ENCODE measurements around the gene LRRC46.

DNA sequence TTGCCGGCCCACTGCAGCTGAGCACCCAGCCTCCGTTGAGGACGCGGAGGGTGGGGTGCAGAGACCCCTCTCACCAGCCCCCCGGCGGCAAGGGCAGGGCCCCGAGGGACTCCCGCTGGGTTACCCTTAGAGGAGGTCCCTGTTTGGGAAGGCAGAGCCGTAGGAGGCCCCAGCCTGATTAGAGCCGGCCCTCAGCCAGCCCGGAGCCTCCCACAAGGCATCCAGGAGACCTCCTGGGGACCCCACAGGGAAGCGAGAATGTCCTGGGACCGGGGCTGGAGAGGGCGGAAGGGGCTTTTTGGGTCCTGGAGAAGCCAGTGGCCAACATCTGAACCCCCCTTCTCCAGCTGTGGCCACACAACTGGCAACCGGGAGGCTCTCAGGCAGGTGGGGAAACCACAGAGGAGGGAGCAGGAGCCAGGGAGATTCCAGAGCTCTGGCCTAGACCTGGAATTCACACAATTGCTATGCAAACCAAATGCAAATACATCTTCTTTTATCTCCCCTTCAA lies 41.2 kb downstream of the LRRC46 start:
- TF ChIP-seq ZSCAN29 (IDR thresholded peaks at IDR 0.05): no peak
- no peak for TF ChIP-seq TCF3 (IDR thresholded peaks at IDR 0.05; ENCODE audit: borderline replicate concordance, insufficient read depth, low read depth, low read length)
- no peak for TF ChIP-seq SPI1 (IDR thresholded peaks at IDR 0.05; ENCODE audit: borderline replicate concordance, insufficient read depth, low read depth, low read length)
- no peak for TF ChIP-seq EP300 (IDR thresholded peaks at IDR 0.05; ENCODE audit: borderline replicate concordance in 1 of 2, control insufficient read depth in 1 of 2, low read depth in 2 of 2, low read length in 2 of 2)
- no peak for TF ChIP-seq EZH2 (IDR thresholded peaks at IDR 0.05; ENCODE audit: borderline replicate concordance, control insufficient read depth, low read depth, low read length)
- TF ChIP-seq CREB1 (IDR thresholded peaks at IDR 0.05; ENCODE audit: low read depth): no peak
- TF ChIP-seq, protein P1, sequence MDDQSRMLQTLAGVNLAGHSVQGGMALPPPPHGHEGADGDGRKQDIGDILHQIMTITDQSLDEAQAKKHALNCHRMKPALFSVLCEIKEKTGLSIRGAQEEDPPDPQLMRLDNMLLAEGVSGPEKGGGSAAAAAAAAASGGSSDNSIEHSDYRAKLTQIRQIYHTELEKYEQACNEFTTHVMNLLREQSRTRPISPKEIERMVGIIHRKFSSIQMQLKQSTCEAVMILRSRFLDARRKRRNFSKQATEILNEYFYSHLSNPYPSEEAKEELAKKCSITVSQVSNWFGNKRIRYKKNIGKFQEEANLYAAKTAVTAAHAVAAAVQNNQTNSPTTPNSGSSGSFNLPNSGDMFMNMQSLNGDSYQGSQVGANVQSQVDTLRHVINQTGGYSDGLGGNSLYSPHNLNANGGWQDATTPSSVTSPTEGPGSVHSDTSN (IDR thresholded peaks at IDR 0.05; ENCODE audit: insufficient replicate concordance, low read depth, low read length): no peak
- TF ChIP-seq, protein P2, sequence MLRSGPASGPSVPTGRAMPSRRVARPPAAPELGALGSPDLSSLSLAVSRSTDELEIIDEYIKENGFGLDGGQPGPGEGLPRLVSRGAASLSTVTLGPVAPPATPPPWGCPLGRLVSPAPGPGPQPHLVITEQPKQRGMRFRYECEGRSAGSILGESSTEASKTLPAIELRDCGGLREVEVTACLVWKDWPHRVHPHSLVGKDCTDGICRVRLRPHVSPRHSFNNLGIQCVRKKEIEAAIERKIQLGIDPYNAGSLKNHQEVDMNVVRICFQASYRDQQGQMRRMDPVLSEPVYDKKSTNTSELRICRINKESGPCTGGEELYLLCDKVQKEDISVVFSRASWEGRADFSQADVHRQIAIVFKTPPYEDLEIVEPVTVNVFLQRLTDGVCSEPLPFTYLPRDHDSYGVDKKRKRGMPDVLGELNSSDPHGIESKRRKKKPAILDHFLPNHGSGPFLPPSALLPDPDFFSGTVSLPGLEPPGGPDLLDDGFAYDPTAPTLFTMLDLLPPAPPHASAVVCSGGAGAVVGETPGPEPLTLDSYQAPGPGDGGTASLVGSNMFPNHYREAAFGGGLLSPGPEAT (IDR thresholded peaks at IDR 0.05; ENCODE audit: low read depth): no peak
- TF ChIP-seq, protein P3, sequence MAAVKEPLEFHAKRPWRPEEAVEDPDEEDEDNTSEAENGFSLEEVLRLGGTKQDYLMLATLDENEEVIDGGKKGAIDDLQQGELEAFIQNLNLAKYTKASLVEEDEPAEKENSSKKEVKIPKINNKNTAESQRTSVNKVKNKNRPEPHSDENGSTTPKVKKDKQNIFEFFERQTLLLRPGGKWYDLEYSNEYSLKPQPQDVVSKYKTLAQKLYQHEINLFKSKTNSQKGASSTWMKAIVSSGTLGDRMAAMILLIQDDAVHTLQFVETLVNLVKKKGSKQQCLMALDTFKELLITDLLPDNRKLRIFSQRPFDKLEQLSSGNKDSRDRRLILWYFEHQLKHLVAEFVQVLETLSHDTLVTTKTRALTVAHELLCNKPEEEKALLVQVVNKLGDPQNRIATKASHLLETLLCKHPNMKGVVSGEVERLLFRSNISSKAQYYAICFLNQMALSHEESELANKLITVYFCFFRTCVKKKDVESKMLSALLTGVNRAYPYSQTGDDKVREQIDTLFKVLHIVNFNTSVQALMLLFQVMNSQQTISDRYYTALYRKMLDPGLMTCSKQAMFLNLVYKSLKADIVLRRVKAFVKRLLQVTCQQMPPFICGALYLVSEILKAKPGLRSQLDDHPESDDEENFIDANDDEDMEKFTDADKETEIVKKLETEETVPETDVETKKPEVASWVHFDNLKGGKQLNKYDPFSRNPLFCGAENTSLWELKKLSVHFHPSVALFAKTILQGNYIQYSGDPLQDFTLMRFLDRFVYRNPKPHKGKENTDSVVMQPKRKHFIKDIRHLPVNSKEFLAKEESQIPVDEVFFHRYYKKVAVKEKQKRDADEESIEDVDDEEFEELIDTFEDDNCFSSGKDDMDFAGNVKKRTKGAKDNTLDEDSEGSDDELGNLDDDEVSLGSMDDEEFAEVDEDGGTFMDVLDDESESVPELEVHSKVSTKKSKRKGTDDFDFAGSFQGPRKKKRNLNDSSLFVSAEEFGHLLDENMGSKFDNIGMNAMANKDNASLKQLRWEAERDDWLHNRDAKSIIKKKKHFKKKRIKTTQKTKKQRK (IDR thresholded peaks at IDR 0.05; ENCODE audit: low read depth, low read length): no peak
- TF ChIP-seq ZNF274 (IDR thresholded peaks at IDR 0.05; ENCODE audit: insufficient read depth, insufficient read length): no peak
